ENCODE data around the gene MTHFR.
A peak's percentile ranks its signal among the peaks of the same experiment; 100 is the strongest.

MTHFR gene

GRCh38 chr1:11838349-11839272 lies 32.8 kb upstream of the MTHFR start:
- Mint-ChIP-seq H3K9me3 (no peaks in the 10 kb centered on the region), H3K4me3 (no peak overlapping the region), H3K27me3 (no peaks in the 10 kb centered on the region), H3K36me3 (ENCODE audit: low read depth) (peaks cover 26% of the 10 kb centered on the region), H3K27ac (no peak overlapping the region), H3K4me1 (peaks cover 3% of the 10 kb centered on the region)
- peak; percentile 88 for ATAC-seq
- DNase-seq, result peak; percentile 76

GRCh38 chr1:11837767-11838348 lies 32.1 kb upstream of the MTHFR start:
- Mint-ChIP-seq H3K27ac (no peak overlapping the region), H3K4me1 (peaks cover 3% of the 10 kb centered on the region), H3K9me3 (no peaks in the 10 kb centered on the region), H3K27me3 (no peaks in the 10 kb centered on the region), H3K4me3 (no peak overlapping the region), H3K36me3 (ENCODE audit: low read depth) (peaks cover 26% of the 10 kb centered on the region)
- no peak for ATAC-seq
- no peak for DNase-seq

DNA sequence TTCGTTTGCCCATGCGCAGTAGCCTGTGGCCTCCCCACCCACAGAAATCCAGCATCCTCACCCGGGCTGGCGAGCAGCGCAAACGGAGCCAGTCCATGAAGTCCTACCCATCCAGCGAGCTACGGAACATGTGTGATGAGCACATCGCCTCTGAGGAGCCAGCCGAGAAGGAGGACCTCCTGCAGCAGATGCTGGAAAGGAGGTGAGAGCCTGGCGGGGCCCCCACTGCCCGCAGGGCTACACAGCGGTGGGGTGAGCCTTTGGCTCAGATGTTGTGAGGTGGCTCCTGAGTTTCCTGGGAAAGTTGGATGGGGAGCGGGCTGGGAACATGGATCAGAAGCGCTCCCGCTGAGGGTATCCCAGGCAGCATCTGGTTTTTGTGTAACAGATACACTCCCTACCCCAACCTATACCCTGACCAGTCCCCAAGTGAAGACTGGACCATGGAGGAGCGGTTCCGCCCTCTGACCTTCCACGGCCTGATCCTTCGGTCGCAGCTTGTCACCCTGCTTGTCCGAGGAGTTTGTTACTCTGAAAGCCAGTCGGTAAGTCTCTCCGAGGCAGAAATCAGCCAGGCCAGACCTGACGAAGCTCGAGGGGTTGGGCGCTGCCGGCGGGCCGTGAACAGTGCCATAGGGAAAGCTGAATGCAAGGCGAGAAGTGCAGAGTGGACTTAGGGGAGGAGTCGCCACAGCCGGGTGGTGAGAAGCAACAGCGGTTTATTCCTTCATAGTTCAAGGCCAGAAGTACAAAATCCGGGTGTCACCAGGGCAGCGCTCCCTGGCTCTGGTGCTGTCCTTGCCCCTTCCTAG lies 31.4 kb upstream of the MTHFR start:
- ATAC-seq (no peak), DNase-seq (no peak)
- H3K4me3 Mint-ChIP-seq, result no peak overlapping the region
- H3K27ac Mint-ChIP-seq, result no peak overlapping the region
- H3K27me3 Mint-ChIP-seq, result no peaks in the 10 kb centered on the region
- peaks cover 26% of the 10 kb centered on the region for H3K36me3 Mint-ChIP-seq (ENCODE audit: low read depth)
- H3K4me1 Mint-ChIP-seq, result no peaks in the 10 kb centered on the region
- H3K9me3 Mint-ChIP-seq, result no peaks in the 10 kb centered on the region

GRCh38 chr1:11835441-11836225 lies 29.9 kb upstream of the MTHFR start:
- Mint-ChIP-seq H3K4me3 (no peak overlapping the region), H3K9me3 (no peaks in the 10 kb centered on the region), H3K36me3 (ENCODE audit: low read depth) (peaks cover 22% of the 10 kb centered on the region), H3K27ac (no peak overlapping the region), H3K27me3 (no peaks in the 10 kb centered on the region), H3K4me1 (no peaks in the 10 kb centered on the region)
- DNase-seq (no peak), ATAC-seq (no peak)

DNA sequence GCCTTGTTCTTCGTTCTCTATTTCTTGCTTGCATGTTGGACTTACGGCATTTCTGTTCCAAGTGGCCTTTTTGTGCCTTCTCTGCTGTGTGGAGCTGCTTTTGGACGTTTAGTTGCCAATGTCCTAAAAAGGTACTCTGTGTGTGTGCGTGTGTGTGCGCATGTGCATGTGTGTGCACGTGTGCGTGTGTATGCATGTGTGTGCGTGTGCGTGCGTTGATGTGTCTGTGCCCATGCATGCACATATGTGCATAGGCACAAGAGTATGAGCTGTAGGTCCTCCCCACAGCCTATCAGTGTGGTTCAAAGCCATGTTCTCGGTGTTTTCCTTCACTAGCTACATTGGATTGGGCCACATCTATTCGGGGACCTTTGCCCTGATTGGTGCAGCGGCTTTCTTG lies 28.1 kb upstream of the MTHFR start:
- DNase-seq, result no peak
- Mint-ChIP-seq H3K27me3 (no peaks in the 10 kb centered on the region), H3K27ac (no peak overlapping the region), H3K36me3 (ENCODE audit: low read depth) (peaks cover 19% of the 10 kb centered on the region), H3K4me3 (no peak overlapping the region), H3K9me3 (no peaks in the 10 kb centered on the region), H3K4me1 (no peaks in the 10 kb centered on the region)
- ATAC-seq, result no peak

DNA sequence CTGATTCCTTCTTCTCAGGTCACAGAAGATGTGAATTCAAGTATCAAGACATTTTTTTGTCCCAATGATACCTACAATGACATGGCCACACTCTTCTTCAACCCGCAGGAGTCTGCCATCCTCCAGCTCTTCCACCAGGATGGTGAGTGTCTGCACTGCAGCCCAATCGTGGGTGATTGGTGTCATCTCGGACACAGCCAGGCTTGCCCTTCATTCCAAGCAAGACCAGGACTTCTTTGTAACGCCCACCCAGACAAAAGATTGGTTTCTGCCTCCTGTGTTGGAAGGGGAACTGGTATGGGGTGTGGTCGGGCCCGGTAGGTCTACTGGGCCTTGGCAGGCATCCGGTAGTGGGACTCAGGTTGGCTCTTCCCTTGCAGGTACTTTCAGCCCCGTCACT lies 27.7 kb upstream of the MTHFR start:
- H3K27me3 Mint-ChIP-seq, result no peaks in the 10 kb centered on the region
- peaks cover 15% of the 10 kb centered on the region for H3K36me3 Mint-ChIP-seq (ENCODE audit: low read depth)
- ATAC-seq (no peak), DNase-seq (no peak)
- H3K9me3 Mint-ChIP-seq, result no peaks in the 10 kb centered on the region
- H3K4me1 Mint-ChIP-seq, result no peaks in the 10 kb centered on the region
- H3K27ac Mint-ChIP-seq, result no peak overlapping the region
- H3K4me3 Mint-ChIP-seq, result no peak overlapping the region

DNA sequence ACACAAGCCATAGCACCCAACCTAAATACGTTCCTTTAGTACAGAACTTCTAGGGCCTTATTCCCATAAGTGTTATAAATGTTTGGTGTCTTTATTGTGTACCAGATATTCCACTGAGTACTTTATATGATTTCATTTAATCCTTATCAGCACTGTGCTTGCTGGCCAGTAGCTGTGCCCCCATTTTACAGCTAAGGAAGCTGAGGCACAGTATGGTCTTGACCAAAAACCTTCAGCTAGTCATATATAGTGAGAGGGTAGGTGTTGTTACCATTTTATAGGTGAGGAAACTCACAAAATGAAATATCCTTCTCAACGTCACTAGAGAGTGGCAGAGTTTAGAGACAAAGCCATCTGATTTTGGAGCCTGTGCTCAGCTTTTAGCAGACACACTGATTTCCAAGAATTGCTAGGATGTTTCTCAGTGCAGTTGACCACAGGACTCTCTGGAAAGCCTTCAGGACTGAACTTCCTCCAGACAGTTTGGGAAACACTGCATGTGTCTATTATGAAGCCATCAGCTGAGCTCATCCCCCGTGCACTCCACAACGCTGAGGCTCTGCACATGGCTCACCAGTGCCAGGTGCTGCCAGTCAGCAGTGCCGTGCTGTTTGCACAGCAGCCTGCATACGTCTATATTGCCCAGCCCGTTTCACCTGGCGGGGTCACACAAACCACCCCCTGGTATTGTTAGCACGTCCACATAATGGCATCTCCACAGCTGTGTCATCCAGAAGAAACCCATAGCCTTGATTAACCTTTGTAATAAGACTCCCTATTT lies 26.4 kb upstream of the MTHFR start:
- ATAC-seq, result no peak
- H3K36me3 Mint-ChIP-seq (ENCODE audit: low read depth), result peaks cover 15% of the 10 kb centered on the region
- H3K27ac Mint-ChIP-seq, result no peak overlapping the region

GRCh38 chr1:11828511-11828910 lies 22.7 kb upstream of the MTHFR start:
- no peak overlapping the region for H3K4me3 Mint-ChIP-seq
- no peaks in the 10 kb centered on the region for H3K9me3 Mint-ChIP-seq
- DNase-seq, result no peak
- no peaks in the 10 kb centered on the region for H3K27me3 Mint-ChIP-seq
- no peak overlapping the region for H3K27ac Mint-ChIP-seq
- ATAC-seq, result no peak
- no peaks in the 10 kb centered on the region for H3K4me1 Mint-ChIP-seq
- peaks cover 13% of the 10 kb centered on the region for H3K36me3 Mint-ChIP-seq (ENCODE audit: low read depth)

More for the DNA sequence above, 26.4 kb upstream of the MTHFR start:
- Mint-ChIP-seq H3K9me3 (no peaks in the 10 kb centered on the region), H3K4me3 (no peak overlapping the region), H3K4me1 (no peaks in the 10 kb centered on the region), H3K27me3 (no peaks in the 10 kb centered on the region)
- DNase-seq, result no peak

DNA sequence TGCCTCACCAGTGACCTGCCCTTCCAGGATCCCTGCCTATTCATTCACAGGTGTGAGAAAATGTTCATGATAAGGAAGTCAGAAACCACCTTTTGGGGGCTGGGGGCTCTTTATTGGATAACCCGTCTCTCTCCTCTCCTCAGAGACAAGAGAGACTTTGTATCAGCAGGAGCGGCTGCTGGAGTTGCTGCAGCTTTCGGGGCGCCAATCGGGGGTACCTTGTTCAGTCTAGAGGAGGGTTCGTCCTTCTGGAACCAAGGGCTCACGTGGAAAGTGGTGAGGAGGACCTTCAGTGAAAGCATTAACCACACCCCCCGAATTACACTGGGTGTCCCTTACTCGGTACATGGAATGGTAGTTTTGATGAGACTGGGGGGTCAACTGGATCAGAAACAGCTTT lies 21.2 kb upstream of the MTHFR start:
- DNase-seq (no peak), ATAC-seq (no peak)
- Mint-ChIP-seq H3K9me3 (no peaks in the 10 kb centered on the region), H3K36me3 (ENCODE audit: low read depth) (peaks cover 14% of the 10 kb centered on the region), H3K4me3 (no peak overlapping the region), H3K27ac (no peak overlapping the region), H3K27me3 (no peaks in the 10 kb centered on the region), H3K4me1 (no peaks in the 10 kb centered on the region)

- ATAC-seq, result no peak
- H3K4me1 Mint-ChIP-seq, result no peaks in the 10 kb centered on the region
- H3K27me3 Mint-ChIP-seq, result no peaks in the 10 kb centered on the region
- no peaks in the 10 kb centered on the region for H3K9me3 Mint-ChIP-seq
- no peak for DNase-seq
- H3K27ac Mint-ChIP-seq, result no peak overlapping the region
- peaks cover 16% of the 10 kb centered on the region for H3K36me3 Mint-ChIP-seq (ENCODE audit: low read depth)
- H3K4me3 Mint-ChIP-seq, result no peak overlapping the region
Measured at GRCh38 chr1:11825131-11825530, 19.4 kb upstream of the MTHFR start.

DNA sequence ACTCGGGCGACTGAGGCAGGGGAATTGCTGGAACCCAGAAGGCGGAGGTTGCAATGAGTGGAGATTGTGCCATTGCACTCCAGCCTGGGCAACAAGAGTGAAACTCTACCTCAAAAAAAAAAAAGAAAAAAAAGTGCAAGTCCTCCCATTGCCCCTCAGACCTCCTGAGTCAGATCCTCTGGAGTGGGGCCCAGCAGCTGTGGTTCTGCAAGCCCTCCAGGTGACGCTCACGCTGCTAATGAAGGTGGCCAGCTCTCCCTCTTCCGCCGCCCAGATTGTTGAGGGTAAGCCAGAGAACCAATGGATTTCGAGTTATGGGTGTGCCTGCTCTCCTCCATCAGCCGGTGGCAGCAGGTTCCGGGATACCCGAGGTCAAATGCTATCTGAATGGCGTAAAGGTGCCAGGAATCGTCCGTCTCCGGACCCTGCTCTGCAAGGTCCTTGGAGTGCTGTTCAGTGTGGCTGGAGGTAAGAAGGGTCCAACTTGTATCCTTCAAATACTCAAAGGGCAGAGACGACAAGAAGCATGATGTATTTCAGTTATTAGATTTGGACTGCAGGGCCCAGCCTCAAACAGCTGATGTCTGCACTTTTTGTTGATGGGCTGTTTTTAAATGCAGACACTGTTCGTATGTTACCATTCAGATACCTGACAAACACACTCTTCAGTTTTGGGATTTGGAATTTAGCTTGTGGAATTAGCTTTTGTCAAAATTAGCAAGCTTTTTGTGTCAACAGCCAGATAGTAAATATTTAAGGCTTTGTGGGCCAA lies 17.8 kb upstream of the MTHFR start:
- ATAC-seq (no peak), DNase-seq (no peak)
- Mint-ChIP-seq H3K4me3 (no peak overlapping the region), H3K27me3 (no peaks in the 10 kb centered on the region), H3K27ac (no peak overlapping the region), H3K4me1 (no peaks in the 10 kb centered on the region), H3K36me3 (ENCODE audit: low read depth) (peaks cover 17% of the 10 kb centered on the region), H3K9me3 (no peaks in the 10 kb centered on the region)

DNA sequence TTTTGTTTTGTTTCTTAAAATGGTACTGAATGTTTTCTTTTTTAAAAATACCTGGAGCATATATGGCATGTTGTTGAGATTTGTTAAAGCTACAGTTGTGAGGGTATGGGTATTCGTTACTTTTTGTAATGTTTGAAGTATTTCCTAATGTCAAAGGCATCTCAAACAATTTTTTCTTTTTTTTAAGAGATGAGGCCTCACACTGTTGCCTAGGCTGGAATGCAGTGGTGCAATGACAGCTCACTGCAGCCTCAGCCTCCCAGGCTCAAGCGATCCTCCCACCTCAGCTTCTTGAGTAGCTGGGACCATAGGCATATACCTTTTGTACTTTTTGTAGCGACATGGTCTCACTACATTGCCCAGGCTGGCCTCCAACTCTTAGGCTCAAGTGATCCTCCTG lies 16.3 kb upstream of the MTHFR start:
- no peak for ATAC-seq
- Mint-ChIP-seq H3K9me3 (no peaks in the 10 kb centered on the region), H3K27ac (no peak overlapping the region), H3K36me3 (ENCODE audit: low read depth) (peaks cover 22% of the 10 kb centered on the region), H3K4me3 (no peak overlapping the region), H3K4me1 (no peaks in the 10 kb centered on the region), H3K27me3 (no peaks in the 10 kb centered on the region)
- DNase-seq, result no peak

- no peaks in the 10 kb centered on the region for H3K27me3 Mint-ChIP-seq
- no peak for DNase-seq
- H3K36me3 Mint-ChIP-seq (ENCODE audit: low read depth), result peaks cover 28% of the 10 kb centered on the region
- ATAC-seq, result no peak
- H3K27ac Mint-ChIP-seq, result no peak overlapping the region
- no peaks in the 10 kb centered on the region for H3K9me3 Mint-ChIP-seq
- no peak overlapping the region for H3K4me3 Mint-ChIP-seq
- peaks cover 5% of the 10 kb centered on the region for H3K4me1 Mint-ChIP-seq
Measured at GRCh38 chr1:11817192-11817591, 11.4 kb upstream of the MTHFR start.

Measured in activated naive CD8-positive, alpha-beta T cell treated with anti-CD3 and anti-CD28 coated beads, Interleukin-2, amount 50 U/mL, for 24 hours (primary cell).